Left forelimb (tissue), 1 donor: Measurements from ENCODE around the gene PCYOX1L.

Experiments
- DNase-seq: peaks from one replicate; pipeline ENCODE4 v3.0.0-alpha.2; 2018; ENCODE audit warnings: low spot score

The PCYOX1L gene

DNA sequence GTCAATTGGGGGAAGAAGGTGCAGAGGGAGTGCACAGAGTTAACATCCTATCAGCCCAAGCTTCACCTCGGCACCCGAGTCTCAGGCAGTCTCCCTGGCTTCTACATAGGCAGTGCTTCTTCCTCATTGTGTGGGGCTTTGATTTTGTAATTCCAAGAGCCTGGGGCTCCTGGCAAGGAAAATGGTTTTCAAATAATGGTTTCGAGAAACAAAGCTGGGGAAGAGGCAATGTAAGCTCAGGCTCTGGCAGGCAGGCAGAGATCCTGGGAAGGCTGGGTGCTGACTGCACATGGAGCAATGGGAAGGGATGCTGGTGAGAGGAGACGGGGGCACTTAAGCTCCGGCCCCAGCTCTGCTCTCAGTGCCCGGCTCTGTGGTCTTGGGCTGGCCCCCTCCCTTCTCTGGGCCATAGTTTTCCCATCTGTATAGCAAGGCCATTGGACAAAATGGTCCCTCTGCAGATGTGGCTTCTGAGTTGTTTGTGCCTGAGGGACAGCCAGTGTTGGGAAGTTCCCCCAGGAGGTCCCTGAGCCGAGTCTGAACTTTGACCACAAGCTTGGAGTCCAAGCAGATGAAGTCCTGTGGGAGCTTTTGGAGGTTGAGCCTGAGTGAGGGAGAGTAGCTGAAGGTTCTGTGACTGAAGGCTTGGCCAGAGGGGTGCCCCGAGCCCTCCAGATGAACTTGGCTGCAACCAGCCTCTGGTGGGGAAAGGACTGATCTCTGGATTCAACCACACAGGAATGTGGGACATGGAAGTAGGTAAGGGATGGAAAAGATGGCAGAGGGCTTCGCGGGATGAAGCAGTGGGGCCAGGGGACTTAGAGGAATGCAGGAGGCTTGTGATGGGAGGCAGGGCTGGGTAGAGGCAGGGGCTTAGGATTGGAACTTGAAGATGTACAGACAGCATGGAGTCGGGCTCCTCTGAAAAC is 49.7 kb downstream of the PCYOX1L start:
- no peak for DNase-seq

DNA sequence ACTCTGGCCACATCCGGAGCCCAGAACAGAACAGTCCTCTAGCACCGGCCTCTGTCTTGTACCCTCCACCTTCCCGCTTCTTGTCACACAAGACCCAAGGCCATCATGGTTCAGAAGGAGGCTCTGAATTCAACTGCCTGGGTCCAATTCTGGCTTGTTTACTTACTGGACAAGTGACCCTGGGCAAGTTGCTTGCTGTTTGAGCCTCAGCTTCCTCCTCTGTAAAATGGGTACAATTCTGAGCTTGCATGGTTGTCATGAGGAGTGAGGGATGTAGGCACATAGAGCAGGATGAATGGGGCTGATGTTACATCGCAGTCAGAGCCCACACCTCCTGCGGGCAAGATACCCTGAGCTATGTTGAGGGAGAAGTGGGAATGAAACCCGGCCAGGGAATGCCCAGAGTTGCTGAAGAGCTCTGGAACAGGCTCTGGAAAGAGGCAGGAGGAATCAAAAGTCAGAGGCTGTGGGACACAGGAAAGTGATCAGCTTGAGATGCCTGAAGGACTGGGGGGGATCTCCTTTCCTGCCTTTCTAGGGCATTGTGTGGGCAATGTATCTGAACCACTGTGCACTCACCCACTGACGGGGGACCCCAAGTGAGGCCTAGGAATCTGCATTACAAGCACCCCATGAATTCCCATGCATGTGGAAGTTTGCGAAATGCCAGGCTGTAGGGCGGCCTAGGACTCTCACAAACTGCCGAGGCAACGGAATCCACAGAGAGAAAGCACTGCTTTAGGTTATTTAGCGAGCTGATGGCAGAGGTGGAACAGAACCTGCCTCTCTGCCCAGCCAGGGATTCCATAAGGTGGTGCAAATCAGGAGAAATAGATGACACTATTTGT is 50.6 kb downstream of the PCYOX1L start:
- no peak for DNase-seq

DNA sequence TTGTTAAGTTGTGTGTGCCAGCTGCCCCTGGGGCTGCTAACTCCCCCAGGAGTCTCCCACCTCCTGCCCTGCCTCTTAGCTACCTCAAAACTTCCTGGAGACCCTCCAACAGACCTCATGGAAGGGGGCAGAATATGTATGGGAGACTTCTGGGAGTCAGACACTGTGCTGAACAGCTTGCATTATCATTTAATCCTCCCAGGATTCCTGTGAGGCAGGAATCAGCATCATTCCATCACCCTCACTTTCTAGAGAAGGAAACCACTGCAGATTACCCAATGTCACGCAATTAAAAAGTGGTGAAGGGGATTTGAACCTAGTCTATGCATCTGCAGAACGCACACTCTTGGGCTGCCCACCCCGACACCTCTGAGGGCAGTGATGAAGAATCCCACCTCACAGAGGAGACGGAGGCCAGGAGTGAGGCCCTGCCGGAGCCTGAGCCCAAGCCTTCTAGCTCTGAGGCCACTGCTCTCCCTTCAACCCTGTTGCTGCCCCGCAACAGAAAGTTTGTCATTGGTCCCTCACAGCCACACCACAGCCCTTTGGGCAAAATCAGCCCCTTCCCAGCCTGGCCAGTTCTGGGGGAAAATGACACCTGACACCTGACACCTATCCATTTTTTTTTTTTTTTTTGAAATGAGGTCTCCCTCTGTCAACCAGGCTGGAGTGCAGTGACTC is 51.6 kb downstream of the PCYOX1L start:
- no peak for DNase-seq

DNA sequence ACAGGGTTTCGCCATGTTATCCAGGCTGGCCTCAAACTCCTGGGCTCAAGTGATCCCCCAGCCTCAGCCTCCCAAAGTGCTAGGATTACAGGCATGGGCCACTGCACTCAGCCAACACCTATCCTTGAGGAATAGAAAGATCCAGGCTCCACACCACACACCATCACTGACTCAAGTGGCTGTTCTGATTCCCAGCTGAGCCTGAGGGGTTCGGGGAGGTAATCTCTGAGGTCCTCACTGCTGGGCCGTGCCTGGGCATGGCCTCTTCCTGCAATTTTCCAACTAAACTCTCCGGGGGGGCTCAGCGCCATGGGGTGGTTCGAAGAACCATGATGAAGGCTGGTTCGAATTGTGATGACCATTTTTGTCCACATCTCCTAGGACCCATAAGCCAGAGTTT is 52.2 kb downstream of the PCYOX1L start:
- no peak for DNase-seq

DNA sequence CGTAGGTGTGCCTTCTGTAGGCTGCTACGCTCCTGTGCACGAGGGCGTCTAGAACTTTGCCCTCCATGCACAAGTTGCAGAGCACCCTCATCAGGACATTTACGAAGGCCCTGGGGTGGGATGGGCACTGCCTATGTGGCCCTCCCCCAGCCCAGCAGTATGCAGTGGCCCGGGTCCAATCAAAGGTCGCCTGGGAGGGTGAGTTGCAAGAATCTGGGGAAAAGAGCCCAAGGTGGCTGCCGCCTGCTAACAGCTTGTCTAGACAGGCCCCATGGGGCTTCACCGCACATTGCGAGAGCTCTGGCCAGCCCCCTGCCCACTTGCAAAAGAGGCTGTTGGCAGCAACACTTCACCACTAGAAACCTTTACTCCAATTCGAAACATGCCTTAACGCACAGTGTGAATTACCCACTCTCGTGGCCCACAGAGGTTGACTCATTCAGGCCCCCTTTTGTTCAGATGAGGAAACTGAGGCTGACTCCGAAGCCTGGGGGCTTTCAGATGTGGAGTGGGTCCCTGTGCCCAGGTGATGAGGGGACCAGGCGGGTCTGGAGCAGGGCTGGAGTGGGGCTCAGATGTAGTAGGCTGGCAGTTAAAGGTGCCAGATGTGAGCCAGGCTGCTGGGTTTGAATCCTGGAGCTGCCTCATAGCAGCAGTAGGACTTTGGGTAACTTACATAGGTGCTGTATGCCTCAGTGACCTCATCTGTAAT is 53.0 kb downstream of the PCYOX1L start:
- DNase-seq = no peak

DNA sequence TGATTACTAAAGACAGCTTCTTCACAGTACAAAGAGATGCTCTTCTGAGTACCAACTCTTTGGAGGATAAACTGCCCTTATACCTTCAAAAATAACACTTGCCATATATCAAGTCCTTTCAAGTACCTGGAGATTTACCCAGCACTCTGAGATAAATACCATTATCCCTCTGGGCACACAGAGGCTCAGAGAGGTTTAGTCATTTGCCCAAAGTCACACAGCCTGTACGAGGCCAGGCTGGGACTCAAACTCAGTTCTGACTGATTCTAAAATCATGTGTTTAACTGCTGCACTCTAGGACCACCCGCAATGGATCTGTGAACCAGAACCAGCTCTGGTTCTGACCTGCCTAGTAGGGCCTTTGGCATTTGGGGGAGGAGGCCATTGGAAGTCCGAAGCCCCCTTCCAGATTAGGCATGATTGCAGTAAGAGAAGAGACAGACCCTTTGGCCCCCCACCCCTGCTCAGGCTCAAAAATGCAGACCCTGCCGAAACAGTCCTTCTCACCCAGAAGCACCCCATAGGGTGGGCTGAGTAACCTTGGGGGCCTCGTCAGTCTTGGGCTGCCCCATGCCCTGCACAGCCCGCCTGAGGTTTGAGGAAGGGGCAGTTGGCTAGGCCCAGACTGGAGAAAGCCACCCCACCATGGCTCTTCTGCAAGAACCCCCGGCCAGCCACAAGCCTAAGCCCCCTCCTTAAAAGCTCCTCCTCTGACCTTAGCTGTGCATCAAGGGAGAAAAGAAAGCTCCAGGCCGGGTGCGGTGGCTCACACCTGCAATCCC is 54.1 kb downstream of the PCYOX1L start:
- no peak for DNase-seq

DNA sequence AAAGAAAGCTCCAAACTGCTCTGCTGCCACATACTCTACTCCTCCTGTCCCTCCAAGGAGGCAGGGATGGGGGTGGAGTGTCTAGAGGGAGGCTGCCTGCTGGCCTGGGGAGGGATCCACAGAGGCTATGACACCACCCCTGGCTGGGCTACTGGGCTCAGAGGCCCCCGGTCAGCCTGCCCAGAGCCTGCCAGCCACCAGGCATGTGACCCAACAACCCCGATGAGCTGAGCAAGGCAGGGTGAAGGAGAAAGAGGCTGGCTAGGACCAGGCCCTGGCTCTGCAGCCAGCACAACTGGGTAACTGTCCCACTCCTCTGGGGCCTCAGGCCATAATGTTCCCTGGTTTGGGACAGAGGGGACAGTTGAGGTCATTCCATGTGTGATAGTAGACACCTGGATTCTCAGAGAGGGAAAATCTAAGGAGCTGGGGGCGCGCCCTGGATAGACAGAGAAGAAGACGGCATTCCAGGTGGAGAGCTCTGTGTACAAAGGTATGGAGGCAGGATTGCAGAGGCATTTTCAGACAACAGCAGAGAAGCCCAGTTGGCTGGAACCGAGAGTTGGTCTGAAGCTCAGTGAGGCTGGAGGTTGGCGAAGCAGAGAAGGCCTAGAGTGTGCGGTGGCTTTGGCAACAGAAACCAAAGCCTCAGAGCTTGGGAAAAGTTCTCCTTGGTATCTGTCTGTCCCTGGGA is 55.1 kb downstream of the PCYOX1L start:
- DNase-seq = no peak

DNA sequence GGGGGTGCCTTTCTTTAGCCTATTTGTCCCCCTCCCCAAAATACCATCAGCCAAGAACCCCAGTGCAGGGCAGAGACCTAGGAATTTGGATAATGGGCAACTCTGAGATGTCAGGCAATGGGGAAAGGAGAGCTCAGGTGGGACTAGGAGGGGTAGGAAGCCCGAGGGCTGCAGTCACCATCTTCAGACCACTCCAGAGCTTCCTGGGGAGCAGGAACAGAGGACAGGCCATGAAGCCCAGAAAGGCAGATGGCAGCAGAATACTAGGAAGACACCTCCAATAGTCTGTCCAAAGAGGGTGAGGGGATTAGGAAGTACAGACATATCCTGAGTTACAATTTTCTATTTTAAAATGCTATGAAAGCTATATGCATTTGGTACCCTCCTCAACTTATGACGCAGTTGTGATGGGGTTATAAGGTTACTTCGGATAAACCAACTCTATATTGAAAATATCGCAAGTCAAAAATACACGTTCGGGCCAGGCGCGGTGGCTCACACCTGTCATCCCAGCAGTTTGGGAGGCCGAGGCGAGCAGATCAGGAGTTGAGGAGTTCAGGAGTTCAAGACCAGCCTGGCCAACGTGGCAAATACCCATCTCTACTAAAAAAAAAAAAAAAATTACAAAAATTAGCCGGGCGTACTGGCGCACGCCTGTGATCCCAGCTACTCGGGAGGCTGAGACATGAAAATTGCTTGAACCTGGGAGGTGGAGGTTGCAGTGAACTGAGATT is 55.8 kb downstream of the PCYOX1L start:
- DNase-seq = no peak

DNA sequence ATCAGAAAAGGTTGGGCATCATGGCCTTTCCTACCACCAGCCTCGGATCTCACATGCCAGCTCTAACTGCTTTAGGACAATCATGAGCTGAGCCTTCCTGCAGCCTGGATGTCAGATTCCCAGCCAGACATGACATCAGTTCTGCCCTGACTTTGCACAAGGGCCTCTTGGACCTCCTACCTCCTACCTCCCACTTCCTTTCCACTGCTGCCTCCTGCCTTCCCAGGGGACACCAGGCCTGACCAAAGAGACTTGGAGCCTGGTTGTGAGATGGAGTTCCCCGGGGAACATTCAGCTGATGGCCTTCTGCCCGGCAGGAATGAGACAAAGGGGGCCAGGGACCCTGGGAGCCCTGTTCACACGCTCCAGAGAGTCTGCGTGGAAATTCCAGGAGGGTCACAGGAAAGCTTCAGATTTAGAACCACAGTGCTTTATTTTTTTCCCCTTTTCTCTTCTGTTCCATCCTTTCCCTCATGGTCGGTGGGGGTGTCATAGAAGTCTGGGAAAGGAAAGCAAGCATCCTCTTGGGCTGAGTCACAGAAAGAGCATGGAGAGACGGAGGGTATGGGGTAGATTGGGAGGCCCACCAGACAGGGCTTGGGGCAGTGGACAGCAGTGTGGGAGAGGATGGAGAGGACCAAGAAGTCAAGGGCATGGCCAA is 56.7 kb downstream of the PCYOX1L start:
- DNase-seq = no peak

DNA sequence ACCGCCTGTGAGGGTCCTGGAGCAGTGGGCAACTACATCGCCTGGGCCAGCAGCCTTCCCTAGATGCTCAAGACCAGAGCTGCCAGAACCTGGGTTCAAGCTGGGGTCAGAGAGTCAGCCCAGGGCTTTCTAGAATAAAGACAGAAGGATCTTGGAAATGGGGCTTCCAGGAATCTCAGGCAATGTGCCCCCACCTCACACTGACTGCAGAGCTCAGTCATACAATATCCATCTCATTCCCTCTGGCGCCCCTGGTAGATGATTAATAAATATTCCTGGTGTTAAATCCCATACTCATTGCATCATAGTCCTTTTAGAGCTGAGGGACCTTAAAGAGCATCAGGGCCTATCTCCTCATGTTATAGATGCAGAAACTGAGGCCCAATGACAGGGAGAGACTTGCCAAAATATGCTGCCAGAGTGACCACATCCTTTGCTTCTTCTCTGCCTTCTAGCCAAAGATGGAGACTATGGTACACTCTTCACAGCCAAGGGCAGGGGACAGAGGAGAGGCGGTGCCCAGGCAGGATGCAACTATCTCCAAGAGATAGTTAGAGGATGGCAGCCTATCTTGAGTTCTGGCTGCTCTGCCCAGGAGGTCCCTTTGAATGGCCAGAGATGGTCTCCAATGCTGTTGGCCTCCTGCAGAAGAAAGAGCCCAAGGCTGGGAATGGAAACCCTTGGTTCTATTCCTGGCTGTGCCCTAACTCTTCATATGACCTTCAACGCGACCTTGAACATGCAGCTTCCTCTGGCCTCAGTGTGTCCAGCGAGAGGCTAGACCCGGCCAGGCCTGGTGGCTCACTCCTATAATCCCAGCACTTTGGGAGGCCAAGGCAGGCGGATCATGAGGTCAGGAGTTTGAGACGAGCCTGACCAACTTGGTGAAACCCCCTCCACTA is 57.5 kb downstream of the PCYOX1L start:
- no peak for DNase-seq

DNA sequence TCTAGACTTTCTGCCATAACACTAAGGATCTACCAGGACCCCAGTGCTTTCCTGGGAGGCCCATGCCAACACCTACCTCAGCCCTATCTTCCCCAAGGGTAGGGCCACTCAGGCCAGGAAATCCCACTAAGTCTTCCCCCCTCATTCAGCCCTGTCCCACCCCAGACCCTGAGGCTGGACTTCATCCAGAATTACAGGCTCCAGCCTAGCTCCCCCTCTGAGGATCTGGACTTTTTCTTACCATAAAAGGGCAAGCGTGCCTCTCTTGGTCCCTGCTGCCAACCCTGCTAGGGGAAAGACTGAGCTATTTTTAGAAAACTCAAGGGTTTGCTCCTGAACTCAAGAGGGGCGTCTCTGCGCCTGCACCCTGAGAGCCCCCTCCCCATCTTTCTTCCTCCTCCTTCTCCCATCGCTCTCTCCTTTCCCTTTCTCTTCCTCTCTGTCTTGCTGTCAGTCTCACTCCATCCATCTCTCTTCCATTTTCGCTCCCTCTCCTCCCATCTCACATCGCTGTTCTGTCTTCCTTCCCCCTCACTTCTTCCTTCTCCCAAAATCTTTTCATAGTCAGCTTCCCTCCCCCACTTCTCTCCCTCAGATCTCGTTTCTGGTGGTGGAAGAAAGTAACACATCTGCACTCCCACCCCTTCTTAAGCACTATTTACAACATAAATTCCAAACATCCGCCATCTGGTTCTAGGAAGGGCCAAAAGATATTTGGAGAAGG is 59.3 kb downstream of the PCYOX1L start:
- no peak for DNase-seq

DNA sequence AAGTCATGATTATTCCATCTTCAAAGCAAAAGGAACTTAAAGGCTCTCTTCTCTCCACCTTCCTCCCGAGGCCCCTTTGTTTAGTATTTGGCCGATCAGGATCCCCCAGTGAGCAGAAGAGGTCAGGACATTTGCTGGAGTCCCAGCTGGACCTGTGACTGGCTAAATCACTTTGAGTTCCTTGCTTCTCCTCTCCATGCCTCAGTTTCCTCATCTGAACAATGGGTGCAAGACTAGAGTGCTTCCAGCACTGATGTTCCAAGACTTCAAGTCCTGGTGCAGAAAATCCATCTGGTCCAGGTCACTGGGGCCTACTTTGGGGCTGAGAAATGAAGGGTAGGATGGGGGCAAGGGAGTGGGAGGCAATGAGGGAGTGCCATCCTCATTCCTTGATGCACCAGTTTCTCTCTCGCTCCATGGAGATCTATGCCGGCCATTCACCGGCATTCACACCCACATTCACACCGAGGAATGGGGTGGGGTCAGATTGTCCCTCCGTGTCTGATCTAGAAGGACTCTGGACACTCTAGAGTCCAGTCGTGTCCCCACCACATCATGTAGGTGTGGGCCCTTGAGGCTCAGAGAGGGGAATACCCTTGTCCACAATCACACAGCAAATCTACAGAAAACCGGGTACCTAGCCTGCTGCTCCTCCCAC is 60.0 kb downstream of the PCYOX1L start:
- DNase-seq = no peak

DNA sequence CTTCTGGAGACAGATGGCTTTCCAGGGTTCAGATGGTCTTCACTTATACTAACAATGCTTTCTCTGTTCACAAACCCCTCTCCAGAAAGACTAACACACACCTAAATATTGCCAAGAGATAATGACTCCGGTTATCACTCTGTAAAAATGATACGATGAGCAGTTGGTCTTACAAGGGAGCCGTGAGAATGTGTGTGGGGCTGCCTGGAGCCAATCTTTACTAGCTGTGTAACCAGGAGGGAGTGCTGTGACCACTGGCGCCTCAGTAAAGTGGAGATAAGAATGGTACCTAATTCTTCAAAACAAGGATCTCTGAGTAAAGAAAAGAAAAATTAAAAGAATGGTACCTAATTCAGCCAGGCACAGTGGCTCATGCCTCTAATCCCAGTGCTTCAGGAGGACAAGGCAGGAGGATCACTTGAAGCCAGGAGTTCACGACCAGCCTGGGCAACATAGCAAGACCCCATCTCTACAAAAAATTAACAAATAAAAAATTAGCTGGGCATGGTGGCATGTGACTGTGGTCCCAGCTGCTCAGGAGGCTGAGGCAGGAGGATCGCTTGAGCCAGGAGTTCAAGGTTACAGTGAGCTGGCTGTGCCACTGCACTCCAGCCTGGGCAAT is 61.2 kb downstream of the PCYOX1L start:
- no peak for DNase-seq
